Right ventricle myocardium inferior (tissue), 1 donor: ENCODE data around the gene RALA. TPM values are rescaled to one million over a fixed set of nuclear protein-coding genes. Genes with fewer than 3 reads are reported as not detected.

Source experiments
- ATAC-seq: fragments of 200-7000 bp; cut with Tn5 transposase; one replicate; pipeline ENCODE4 v1.9.1; 2020; ENCODE audit warnings: mild to moderate bottlenecking, moderate library complexity
- DNase-seq: peaks from one replicate; pipeline ENCODE4 v3.0.0; 2021; ENCODE audit errors: missing footprints
- intact Hi-C: fragments of 100-400 bp; cut with DNase I; formaldehyde crosslinking; loops from one replicate; pipeline ENCODE4 v1.11.0; 2022
- total RNA-seq: library from RNA; stranded (reverse); fragmentation: NEBNext Ultra II Directional; extraction: Animal tissue kit (Norgen Biotek cat#: 25700); gene quantifications from one replicate; pipeline ENCODE4 v1.2.1, GENCODE V29; 2021
- donor health status: DM: no; HTN: yes; CAD: no; lungs with severe emphysema.

The RALA gene
- total RNA-seq, 1 donor from 2014 or later = 35.7 TPM

DNA sequence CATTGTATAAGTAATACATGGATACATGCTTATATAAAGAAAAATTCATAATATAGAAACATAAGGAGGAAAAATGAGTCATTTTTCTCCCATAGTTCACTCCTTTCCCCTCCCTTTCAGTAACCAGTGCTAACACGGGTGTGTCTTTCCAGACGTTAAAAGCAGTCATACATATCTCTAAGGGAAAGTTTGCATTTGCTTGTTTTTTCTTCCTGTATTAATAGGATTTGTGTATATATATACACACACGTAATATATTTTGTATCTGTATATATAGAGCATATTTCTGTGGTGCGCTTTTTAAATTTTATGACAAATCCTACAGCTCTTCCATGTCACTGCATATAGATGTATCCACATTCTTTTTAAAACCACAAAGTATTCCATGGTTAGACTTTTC, 78.8 kb downstream of the RALA start:
- DNase-seq (no peak), ATAC-seq (no peak)

GRCh38 chr7:39703144-39703543, 79.8 kb downstream of the RALA start:
- DNase-seq (no peak), ATAC-seq (no peak)
- intact Hi-C loops = no loop called here

More for the DNA sequence above, 78.8 kb downstream of the RALA start:
- intact Hi-C loops = no loop called here

DNA sequence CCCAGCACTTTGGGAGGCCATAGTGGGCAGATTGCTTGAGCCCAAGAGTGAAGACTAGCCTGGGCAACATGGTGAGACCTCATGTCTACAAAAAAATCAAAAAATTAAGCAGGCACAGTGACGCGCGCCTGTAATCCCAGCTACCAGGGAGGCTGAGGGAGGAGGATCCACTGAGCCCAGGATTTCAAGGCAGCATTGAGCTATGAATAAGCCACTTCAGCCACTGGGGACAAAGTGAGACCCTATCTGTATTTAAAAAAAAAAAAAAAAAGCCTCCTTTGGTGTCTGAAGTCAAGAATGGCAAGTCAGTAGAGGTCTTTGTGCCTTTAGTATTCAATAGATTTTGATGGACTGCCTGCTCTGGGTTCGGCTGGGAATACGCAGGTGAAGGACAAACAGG, 85.7 kb downstream of the RALA start:
- intact Hi-C loops = no loop called here
- ATAC-seq (no peak), DNase-seq (no peak)

GRCh38 chr7:39709768-39710311, 86.5 kb downstream of the RALA start:
- no peak for DNase-seq

DNA sequence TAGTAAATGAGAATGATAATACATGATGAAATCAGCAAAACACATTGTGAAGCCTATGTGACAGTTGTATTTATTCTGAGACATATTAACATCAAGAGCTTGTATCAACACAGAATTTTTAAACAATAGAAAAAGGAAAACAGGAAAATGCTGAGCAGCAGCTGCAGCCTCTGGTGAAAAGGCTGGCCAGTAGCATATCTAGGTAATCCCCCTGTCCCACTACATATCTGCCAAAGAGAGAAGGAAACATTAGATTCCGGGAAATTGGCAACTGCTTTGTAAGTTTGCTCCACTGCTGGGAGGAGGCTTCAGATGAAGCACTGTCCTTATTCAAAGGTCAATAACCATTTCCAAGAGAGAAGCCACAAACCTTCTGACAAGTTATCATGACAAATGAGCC, 89.4 kb downstream of the RALA start:
- DNase-seq = no peak
- ATAC-seq = no peak

More at GRCh38 chr7:39709768-39710311, 86.5 kb downstream of the RALA start:
- intact Hi-C loops = no loop called here
- peak; percentile 89 for ATAC-seq

GRCh38 chr7:39714447-39715091, 91.2 kb downstream of the RALA start:
- intact Hi-C loops = no loop called here
- DNase-seq (no peak), ATAC-seq (no peak)

More for the DNA sequence above, 89.4 kb downstream of the RALA start:
- intact Hi-C loops = no loop called here

GRCh38 chr7:39720586-39720985, 97.2 kb downstream of the RALA start:
- DNase-seq (no peak), ATAC-seq (no peak)
- intact Hi-C loops = no loop called here

DNA sequence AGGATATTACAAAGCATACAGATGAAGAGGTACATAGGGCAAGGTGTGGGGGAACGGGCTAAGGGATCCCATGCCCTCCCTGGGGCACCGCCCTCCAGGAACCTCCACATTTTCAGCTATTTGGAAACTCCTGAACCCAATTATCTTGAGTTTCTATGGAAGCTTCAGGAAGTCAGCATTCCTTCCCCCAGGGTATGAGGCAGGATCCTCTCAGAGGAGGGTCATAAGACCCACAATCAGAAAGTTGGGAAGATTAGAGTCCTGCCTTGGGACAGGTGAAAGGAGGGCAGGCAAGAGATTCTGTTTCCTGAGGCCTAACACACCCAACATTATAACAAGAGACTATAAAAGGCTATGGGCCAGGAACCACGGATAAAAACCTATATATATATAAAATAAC, 98.0 kb downstream of the RALA start:
- ATAC-seq (no peak), DNase-seq (no peak)
- intact Hi-C loops = no loop called here

DNA sequence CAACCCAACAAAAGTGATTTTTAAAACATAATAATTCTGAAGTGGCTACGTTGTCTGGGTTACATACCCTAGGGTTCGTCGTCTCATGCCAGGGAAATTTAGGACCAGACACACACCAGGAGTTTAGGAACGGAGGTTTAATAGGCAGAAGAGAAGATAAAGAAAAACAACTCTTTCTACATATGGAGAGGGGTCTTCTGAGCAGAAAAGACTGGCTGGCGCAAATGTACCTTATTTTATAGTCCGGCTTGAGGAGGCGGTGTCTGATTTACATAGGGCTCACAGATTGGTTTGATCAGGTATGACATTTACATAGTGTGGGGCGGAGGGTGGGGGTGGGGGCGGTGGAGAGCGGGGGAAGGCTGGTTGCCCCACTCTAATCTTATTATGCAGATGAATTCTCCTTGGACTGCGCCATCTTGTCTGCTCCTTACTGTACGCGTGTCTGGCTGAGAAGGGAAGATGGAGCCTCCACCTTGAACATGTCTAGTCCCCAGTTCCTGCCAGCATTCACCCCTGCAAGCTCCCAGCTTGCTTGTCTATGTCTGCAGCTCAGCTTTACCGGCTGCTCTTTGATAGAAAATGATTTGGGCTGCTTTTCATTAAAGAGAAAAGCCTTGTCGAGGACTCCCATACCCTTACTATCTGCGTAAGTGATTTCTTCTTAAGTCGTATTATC, 98.7 kb downstream of the RALA start:
- intact Hi-C loops = no loop called here
- DNase-seq (no peak), ATAC-seq (no peak)

DNA sequence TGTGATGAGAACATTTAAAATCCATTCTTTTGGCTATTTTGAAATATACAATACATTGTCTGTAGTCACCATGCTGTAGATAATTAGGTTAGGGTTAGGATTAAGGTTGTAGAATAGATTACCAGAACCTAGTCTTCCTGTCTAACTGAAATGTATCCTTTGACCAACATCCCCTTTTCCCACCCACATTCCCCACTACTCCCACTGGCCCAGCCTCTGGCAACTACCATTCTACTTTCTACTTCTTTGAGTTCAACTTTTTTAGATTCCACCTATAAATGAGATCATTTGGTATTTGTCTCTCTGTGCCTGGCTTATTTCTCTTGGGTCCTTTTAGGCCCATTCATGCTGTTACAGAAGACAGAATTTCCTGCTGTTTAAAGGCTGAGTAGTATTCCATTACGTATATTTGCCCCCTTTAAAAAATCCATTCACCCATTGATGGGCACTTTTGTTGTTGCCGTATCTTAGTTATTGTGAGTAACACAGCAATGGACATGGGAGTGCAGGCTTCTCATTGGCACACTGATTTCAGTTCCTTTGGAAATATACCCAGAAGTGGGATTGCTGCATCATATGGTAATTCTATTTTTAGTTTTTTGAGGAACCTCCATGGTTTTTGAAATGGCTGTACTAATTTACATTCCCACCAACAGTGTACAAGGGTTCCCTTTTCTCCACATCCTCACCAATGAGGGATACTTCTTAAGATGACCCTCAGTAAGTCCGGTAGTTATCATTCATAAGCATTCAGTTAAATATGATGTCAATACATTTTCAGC, 104.0 kb downstream of the RALA start:
- ATAC-seq (no peak), DNase-seq (no peak)
- intact Hi-C loops = no loop called here

GRCh38 chr7:39732837-39733804, 109.7 kb downstream of the RALA start:
- intact Hi-C loops = loop anchor here (2.0 kb wide), 1 partner anchor 110 kb away; the partner anchor contains the start of gene RALA
- ATAC-seq (peak; percentile 97), DNase-seq (peak; percentile 98)

DNA sequence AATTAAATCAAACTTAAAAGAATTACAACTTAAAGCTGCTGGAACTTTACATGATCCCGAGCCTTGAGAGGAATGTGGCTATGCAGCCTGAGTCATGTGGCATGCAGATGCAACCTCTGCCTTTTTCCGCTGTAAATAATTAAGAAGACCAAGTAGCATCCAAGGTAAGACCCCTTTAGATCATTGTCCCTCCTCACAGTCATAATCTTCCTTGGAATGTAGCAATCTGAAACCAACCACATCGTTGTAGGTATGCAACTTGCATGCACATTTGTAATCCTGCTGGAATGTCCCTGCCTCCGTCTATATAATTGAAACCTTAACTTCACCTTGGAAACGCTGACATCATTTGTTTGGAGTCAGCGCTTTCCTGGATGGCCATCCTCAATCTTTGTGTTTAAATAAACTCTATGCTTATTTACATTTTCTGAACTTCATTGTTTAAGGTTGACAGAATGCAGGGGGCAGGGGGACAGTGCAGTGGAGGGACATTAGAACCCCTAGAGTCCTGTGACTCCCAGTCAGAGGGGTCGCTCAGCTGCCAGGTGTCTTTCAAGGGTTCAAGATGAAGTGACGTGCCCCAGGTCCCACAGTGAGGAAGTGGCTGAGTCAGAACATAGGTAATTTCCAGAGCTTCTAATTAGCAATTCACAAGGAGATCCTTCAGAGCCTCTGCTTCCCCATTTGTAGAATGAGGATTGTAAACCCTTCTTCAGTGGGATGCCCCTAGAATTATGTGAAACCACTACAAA, 110.7 kb downstream of the RALA start:
- DNase-seq (no peak), ATAC-seq (no peak)
- intact Hi-C loops = loop anchor here (2.0 kb wide), 1 partner anchor 111 kb away; the partner anchor contains the start of gene RALA

- DNase-seq (no peak), ATAC-seq (no peak)
- intact Hi-C loops = no loop called here
These were observed 111.2 kb downstream of the RALA start for GRCh38 chr7:39734633-39735004.

DNA sequence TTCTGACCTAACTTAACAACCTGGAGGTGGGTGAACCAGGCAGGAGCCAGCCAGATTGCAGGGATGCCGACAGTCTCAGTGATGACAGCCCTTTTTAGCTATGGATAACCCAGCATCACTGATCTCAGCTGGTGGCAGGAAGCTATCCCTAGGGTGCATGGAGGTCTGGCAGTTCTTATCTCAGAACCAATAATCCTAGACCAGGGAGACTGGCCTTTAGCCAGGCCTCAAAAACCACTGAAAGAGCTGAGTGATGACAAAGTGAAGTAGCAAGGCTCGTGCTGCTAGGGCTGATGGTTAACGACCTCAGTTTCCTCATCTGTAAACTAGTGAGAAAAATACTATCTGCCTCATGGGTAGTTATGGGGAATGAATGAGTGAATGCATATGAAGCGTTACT, 112.5 kb downstream of the RALA start:
- no peak for ATAC-seq
- intact Hi-C loops = no loop called here
- DNase-seq = no peak

GRCh38 chr7:39741942-39742623, 118.7 kb downstream of the RALA start:
- ATAC-seq = peak; percentile 49
- intact Hi-C loops = no loop called here
- DNase-seq = peak; percentile 79

DNA sequence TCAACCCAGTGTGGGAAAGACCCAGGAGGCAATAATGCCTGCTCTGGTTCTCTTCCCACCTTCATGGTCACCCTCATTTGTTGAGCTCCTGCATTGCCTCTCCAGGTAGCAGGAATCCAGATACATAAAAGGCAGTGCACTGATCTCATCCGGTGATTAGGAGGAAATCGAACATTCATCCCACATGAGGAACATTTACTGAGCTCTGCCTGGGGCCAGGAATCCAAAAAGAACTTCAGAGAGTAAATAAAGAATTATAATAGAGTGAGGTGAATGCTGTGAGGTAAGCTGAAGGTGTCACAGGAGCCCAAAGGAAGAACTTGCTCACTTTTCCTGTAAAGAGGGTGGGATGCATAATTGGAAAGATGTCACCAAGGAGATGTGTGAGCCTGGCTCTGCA, 121.2 kb downstream of the RALA start:
- DNase-seq (no peak), ATAC-seq (no peak)
- intact Hi-C loops = no loop called here

DNA sequence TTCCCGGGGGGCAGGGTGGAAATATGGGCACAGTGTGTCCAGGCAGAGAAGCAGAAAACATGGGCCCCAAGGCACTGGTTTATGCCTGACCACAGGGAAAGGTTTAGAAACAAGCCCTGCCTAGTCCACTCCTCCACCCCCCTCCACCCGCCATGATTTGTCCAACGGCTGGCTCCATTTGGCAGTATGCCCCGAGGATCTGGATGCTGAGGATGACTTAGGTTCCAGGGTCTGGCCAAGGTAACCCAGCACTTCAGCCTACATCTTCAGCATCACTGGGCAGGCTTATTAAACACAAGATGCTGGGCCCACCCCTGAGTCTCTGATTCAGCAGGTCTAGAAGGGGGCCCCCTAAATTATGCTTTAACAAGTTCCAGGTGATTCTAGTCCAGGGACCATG, 121.9 kb downstream of the RALA start:
- no peak for ATAC-seq
- intact Hi-C loops = no loop called here

More for the DNA sequence above, 121.9 kb downstream of the RALA start:
- DNase-seq = no peak
